GM12892 (cell line): ENCODE measurements around the gene METTL8.

Source experiments
- POLR2A ChIP-seq: IDR thresholded peaks from 2 replicates; pipeline ENCODE4 v1.6.1; 2011; ENCODE audit warnings: low read depth, low read length, control low read depth
- POLR2AphosphoS5 ChIP-seq: IDR thresholded peaks from 2 replicates; pipeline ENCODE4 v1.6.1; 2011; ENCODE audit warnings: low read depth, low read length, control low read depth

DNA sequence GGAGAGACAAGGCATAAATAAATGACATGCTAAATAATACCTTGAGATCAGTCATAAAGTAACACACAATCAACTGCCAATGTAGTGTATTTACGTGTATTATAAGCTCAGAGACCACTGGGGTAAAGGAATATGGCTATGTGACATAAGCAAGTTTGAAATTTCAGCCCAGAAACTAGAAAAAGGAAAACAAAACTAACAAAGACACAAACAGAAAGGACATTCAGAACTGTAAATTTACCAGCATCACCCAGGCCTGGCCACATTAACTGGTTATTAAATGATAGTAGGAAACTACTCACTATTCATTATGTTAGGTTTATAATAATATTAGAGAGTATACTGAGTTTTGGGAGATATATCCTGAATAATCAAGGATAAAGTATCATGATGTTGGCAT is 98.8 kb downstream of the METTL8 start:
- no peak for TF ChIP-seq POLR2AphosphoS5
- no peak for TF ChIP-seq POLR2A
